ENCODE results near the gene NCR1. TPM values are rescaled to one million over a fixed set of nuclear protein-coding genes. Genes with fewer than 3 reads are reported as not detected.
"Not testable (repeated sequence)": the region's sequence is repeated elsewhere in the genome, so short reads cannot be mapped to it uniquely, and the experiment has no call there.

NCR1 gene
- total and polyA plus RNA-seq, 8 donors: 0.92 to 1.1 TPM; not detected in 6

DNA sequence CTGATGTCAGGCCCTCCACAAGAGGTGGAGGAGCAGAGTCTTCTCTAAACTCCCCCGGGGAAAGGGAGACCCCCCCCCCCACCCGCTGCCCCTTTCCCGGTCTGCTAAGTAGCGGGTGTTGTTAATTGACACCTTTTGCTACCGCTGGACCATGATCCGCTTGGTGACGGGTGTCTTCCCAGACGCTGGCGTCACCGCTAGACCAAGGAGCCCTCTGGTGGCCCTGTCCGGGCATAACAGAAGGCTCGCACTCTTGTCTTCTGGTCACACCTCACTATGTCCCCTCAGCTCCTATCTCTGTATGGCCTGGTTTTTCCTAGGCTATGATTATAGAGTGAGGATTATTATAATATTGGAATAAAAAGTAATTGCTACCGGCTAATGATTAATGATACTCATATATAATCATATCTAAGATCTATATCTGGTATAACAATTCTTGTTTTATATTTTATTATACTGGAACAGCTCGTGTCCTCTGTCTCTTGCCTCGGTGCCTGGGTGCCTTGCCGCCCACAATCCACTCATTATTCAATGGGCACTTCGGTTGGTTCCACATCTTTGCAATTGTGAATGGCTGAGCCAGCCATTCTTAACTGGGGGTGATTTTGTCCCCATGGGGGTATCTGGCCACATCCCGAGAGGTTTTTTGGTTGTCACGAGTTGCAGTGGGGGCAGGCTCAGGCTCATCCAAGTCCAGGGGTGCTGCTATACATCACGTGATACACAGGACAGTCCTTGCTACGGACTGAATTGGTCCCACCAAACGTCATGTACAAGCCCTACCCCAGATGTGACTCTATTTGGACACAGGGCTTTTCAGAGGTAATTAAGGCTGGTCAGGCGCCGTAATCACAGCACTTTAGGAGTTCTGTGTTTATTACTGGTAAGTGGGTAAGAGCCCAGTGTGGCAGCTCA, 14.0 kb downstream of the NCR1 start:
- H3K4me3 ChIP-seq; H3K36me3 ChIP-seq; H3K4me1 ChIP-seq; H3K27ac ChIP-seq; H3K9me3 ChIP-seq; DNase-seq; intact Hi-C loops (cut with DNase I; ENCODE audit: low total_unique reads): not testable (repeated sequence)
- WGBS, 5 donors: 37 to 44% (median 41%) methylated on average over 19 to 23 of the region's 24 CpGs
- peaks cover 0 to 27% (median 0%) of the 10 kb centered on the region in 3 donors for H3K27me3 ChIP-seq
- TF ChIP-seq, protein P1, sequence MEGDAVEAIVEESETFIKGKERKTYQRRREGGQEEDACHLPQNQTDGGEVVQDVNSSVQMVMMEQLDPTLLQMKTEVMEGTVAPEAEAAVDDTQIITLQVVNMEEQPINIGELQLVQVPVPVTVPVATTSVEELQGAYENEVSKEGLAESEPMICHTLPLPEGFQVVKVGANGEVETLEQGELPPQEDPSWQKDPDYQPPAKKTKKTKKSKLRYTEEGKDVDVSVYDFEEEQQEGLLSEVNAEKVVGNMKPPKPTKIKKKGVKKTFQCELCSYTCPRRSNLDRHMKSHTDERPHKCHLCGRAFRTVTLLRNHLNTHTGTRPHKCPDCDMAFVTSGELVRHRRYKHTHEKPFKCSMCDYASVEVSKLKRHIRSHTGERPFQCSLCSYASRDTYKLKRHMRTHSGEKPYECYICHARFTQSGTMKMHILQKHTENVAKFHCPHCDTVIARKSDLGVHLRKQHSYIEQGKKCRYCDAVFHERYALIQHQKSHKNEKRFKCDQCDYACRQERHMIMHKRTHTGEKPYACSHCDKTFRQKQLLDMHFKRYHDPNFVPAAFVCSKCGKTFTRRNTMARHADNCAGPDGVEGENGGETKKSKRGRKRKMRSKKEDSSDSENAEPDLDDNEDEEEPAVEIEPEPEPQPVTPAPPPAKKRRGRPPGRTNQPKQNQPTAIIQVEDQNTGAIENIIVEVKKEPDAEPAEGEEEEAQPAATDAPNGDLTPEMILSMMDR (IDR thresholded peaks at IDR 0.05): peak in 1 of 7 experiments; percentile 10

DNA sequence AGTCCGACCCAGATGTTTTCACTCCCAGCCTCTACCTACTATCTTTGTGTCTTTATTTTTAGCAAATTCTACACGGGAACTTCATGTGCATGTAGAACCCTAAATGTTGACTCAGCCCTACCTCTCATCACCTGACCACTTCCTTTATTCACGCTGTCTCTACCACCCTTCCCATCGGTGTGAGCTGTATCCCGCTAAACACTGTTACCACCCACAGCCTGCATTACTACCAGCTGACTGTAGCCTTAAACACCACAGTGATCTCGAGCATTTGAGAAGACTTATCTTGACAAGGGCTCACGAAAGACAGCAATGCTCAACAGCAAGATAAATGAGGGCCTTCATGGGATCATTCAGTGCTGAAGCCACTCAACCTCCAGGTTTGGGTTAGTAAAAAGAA, 15.1 kb downstream of the NCR1 start:
- intact Hi-C loops (cut with DNase I; ENCODE audit: low total_unique reads): no loop called here
- no peak overlapping the region for H3K27ac ChIP-seq
- WGBS, 5 donors: 57 to 62% (median 59%) methylated on average over 7 of the region's 7 CpGs
- peaks cover 0 to 26% (median 0%) of the 10 kb centered on the region in 3 donors for H3K27me3 ChIP-seq
- DNase-seq: no peak
- H3K4me3 ChIP-seq: no peak overlapping the region
- H3K36me3 ChIP-seq: no peaks in the 10 kb centered on the region
- no peaks in the 10 kb centered on the region for H3K4me1 ChIP-seq
- no peaks in the 10 kb centered on the region for H3K9me3 ChIP-seq
- TF ChIP-seq POLR2A (IDR thresholded peaks at IDR 0.05): no peak
- TF ChIP-seq EP300 (IDR thresholded peaks at IDR 0.05): no peak
- TF ChIP-seq, protein P1 (IDR thresholded peaks at IDR 0.05): no peak
- no peak for TF ChIP-seq POLR2AphosphoS5 (IDR thresholded peaks at IDR 0.05)

- no peak for DNase-seq
- TF ChIP-seq, protein P1 (IDR thresholded peaks at IDR 0.05): no peak
- TF ChIP-seq POLR2A (IDR thresholded peaks at IDR 0.05) (no peak), EP300 (IDR thresholded peaks at IDR 0.05) (no peak), POLR2AphosphoS5 (IDR thresholded peaks at IDR 0.05) (no peak)
- WGBS, 5 donors: 70 to 77% (median 74%) methylated on average over 9 of the region's 9 CpGs
- Histone ChIP-seq H3K9me3 (peaks cover 0 to 15% (median 7%) of the 10 kb centered on the region in 4 donors), H3K4me1 (no peaks in the 10 kb centered on the region), H3K27ac (no peak overlapping the region), H3K27me3 (peaks cover 0 to 17% (median 0%) of the 10 kb centered on the region in 3 donors), H3K4me3 (no peak overlapping the region), H3K36me3 (no peaks in the 10 kb centered on the region)
- intact Hi-C loops (cut with DNase I; ENCODE audit: low total_unique reads): no loop called here
These were observed 17.3 kb downstream of the NCR1 start for GRCh38 chr19:54923276-54923675.

DNA sequence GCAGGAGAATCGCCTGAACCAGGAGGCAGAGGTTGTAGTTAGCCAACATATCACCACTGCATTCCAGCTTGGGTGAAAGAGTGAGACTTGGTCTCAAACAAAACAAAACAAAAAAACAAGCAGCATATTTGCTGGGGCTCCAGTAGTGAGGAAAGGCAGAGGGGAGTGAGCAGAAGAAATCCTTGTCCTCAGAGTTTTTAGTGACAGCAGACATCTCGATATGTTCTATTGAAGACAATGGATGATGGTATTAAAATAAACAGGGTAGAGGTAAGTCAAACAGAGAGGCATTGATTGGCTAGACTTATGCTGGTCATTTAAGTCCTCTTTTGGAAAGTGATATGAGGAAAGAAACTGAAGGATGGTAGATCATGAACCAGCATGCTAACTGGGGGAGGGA, 22.4 kb downstream of the NCR1 start:
- H3K4me3 ChIP-seq: no peak overlapping the region
- intact Hi-C loops (cut with DNase I; ENCODE audit: low total_unique reads): no loop called here
- no peaks in the 10 kb centered on the region for H3K27me3 ChIP-seq
- TF ChIP-seq POLR2AphosphoS5 (IDR thresholded peaks at IDR 0.05): no peak
- TF ChIP-seq, protein P1 (IDR thresholded peaks at IDR 0.05): no peak
- no peak for TF ChIP-seq EP300 (IDR thresholded peaks at IDR 0.05)
- no peak for TF ChIP-seq POLR2A (IDR thresholded peaks at IDR 0.05)
- 84 to 97% (median 92%) methylated on average over 2 of the region's 2 CpGs for WGBS, 5 donors
- no peaks in the 10 kb centered on the region for H3K36me3 ChIP-seq
- peaks cover 7 to 30% (median 15%) of the 10 kb centered on the region in 4 donors for H3K9me3 ChIP-seq
- no peak overlapping the region for H3K27ac ChIP-seq
- no peak for DNase-seq
- no peaks in the 10 kb centered on the region for H3K4me1 ChIP-seq
